GM18861 (cell line): ENCODE results near the gene SLC7A8.

Experiments used
- ATAC-seq: cut with Tn5 transposase; IDR thresholded peaks from one replicate; pipeline ENCODE4 v1.9.1; 2021; ENCODE audit not compliant: unreplicated experiment

The SLC7A8 gene

GRCh38 chr14:23095196-23096108 lies 88.0 kb downstream of the SLC7A8 start, which contains the start of gene C14orf119:
C14orf119 (plus strand) TSS chr14:23095505; CDS start chr14:23097659, 2,154 bp downstream.
- ATAC-seq, result peak; percentile 83

GRCh38 chr14:23094666-23095195 lies 88.7 kb downstream of the SLC7A8 start, which contains the start of gene ACIN1:
ACIN1 (minus strand) TSS chr14:23095136; CDS start chr14:23095112, 24 bp downstream.
- peak; percentile 25 for ATAC-seq

GRCh38 chr14:23093991-23094665 lies 89.3 kb downstream of the SLC7A8 start:
- no peak for ATAC-seq

- no peak for ATAC-seq
These were observed 89.9 kb downstream of the SLC7A8 start for GRCh38 chr14:23093526-23093925.

GRCh38 chr14:23093104-23093503 lies 90.4 kb downstream of the SLC7A8 start:
- no peak for ATAC-seq

- ATAC-seq, result no peak
These were observed 91.9 kb downstream of the SLC7A8 start for GRCh38 chr14:23091294-23092225.

- ATAC-seq, result no peak
These were observed 93.2 kb downstream of the SLC7A8 start for GRCh38 chr14:23090254-23090636.

- no peak for ATAC-seq
These were observed 93.8 kb downstream of the SLC7A8 start for GRCh38 chr14:23089498-23090253.

GRCh38 chr14:23086565-23086964 lies 96.9 kb downstream of the SLC7A8 start:
- no peak for ATAC-seq

GRCh38 chr14:23085458-23085857 lies 98.0 kb downstream of the SLC7A8 start:
- no peak for ATAC-seq

GRCh38 chr14:23080474-23080873 lies 103.0 kb downstream of the SLC7A8 start:
- no peak for ATAC-seq

GRCh38 chr14:23079716-23080115 lies 103.7 kb downstream of the SLC7A8 start:
- ATAC-seq, result no peak

- ATAC-seq, result no peak
These were observed 104.8 kb downstream of the SLC7A8 start for GRCh38 chr14:23078692-23079116.

GRCh38 chr14:23077962-23078361 lies 105.5 kb downstream of the SLC7A8 start:
- ATAC-seq, result no peak

GRCh38 chr14:23076785-23077408 lies 106.6 kb downstream of the SLC7A8 start:
- no peak for ATAC-seq
